Stimulated activated CD8-positive, alpha-beta memory T cell treated with anti-CD3 and anti-CD28 coated beads, Interleukin-4, amount 100 ng/mL, for 24 hours (primary cell): ENCODE measurements around the gene MYO9B.
"Not testable (repeated sequence)": the region's sequence is repeated elsewhere in the genome, so short reads cannot be mapped to it uniquely, and the experiment has no call there.

ENCODE experiments used
- DNase-seq: peaks from one replicate; pipeline ENCODE4 v3.0.0-alpha.2; 2020; ENCODE audit warnings: low read depth

MYO9B gene

GRCh38 chr19:17180997-17181702 is 105.6 kb downstream of the MYO9B start:
- no peak for DNase-seq

GRCh38 chr19:17183271-17183761 is 107.7 kb downstream of the MYO9B start:
- no peak for DNase-seq

GRCh38 chr19:17183858-17184321 is 108.3 kb downstream of the MYO9B start:
- no peak for DNase-seq

GRCh38 chr19:17184371-17184841 is 108.8 kb downstream of the MYO9B start:
- DNase-seq, result peak; percentile 22

- no peak for DNase-seq
Observed at GRCh38 chr19:17185590-17185989, 110.0 kb downstream of the MYO9B start.

GRCh38 chr19:17191736-17192135 is 116.2 kb downstream of the MYO9B start:
- DNase-seq, result not testable (repeated sequence)

- no peak for DNase-seq
Observed at GRCh38 chr19:17192751-17193150, 117.2 kb downstream of the MYO9B start.

- no peak for DNase-seq
Observed at GRCh38 chr19:17194608-17195007, 119.0 kb downstream of the MYO9B start.

GRCh38 chr19:17195106-17195505 is 119.5 kb downstream of the MYO9B start:
- no peak for DNase-seq

GRCh38 chr19:17196610-17197009 is 121.0 kb downstream of the MYO9B start:
- no peak for DNase-seq

- no peak for DNase-seq
Observed at GRCh38 chr19:17197666-17198065, 122.1 kb downstream of the MYO9B start.

- DNase-seq, result no peak
Observed at GRCh38 chr19:17200408-17201079, 125.0 kb downstream of the MYO9B start.

GRCh38 chr19:17202249-17202648 is 126.7 kb downstream of the MYO9B start:
- no peak for DNase-seq

- DNase-seq, result no peak
Observed at GRCh38 chr19:17202713-17203112, 127.1 kb downstream of the MYO9B start.

- no peak for DNase-seq
Observed at GRCh38 chr19:17205237-17206140, 129.9 kb downstream of the MYO9B start.

GRCh38 chr19:17206736-17207581 is 131.4 kb downstream of the MYO9B start:
- no peak for DNase-seq

- peak; percentile 42 for DNase-seq
Observed at GRCh38 chr19:17209126-17210036, 133.8 kb downstream of the MYO9B start.

- no peak for DNase-seq
Observed at GRCh38 chr19:17210296-17210695, 134.7 kb downstream of the MYO9B start.

- DNase-seq, result no peak
Observed at GRCh38 chr19:17211547-17212446, 136.2 kb downstream of the MYO9B start.
